MV-4-11 (cell line): ENCODE data around the gene RNF11.

ENCODE experiments used
- DNase-seq: peaks from one replicate; lab custom pipeline; 2025; lab: John Stamatoyannopoulos, UW

Gene RNF11

DNA sequence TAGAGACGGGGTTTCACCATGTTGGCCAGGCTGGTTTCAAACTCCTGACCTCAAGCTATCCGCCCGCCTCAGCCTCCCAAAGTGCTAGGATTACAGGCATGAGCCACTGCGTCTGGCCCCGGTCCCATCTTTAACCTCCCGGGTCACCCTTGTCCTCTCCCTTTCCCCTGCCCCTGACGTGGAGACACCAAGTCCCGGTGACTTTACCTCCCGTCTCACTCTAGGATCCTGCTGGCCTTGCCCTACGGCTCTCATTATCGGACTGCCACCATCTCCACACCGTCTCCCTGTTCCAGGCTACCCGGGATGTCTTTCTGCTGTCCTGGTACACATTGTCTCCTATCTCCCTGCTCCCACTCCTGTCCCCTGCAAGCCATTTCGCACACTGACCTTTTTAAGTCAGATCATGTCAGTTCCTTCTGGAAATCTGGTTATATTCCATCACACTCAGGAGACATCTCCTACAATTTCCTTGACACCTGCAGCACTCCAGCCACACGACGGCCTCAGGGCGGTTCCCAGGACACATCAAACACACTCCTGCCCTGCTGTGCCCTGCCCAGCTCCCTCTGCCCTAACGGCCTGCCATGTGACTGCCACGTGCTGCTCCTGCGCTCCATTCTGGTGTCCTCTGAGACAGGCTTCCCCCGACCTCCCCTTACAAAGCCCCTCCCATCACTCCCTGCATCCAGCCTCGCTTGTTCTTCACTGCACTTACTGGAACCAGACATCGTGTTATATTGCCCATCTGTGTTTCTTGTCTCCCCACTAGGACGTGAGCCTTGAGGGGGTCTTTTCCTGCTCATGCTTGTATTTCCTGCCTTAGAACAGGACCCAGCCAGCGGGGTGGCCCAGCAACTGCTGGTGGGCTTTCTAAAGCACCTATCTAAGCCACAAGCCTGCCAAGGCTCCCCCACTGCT is 61.6 kb downstream of the RNF11 start:
- no peak for DNase-seq

GRCh38 chr1:51298322-51298705 is 62.2 kb downstream of the RNF11 start:
- no peak for DNase-seq

DNA sequence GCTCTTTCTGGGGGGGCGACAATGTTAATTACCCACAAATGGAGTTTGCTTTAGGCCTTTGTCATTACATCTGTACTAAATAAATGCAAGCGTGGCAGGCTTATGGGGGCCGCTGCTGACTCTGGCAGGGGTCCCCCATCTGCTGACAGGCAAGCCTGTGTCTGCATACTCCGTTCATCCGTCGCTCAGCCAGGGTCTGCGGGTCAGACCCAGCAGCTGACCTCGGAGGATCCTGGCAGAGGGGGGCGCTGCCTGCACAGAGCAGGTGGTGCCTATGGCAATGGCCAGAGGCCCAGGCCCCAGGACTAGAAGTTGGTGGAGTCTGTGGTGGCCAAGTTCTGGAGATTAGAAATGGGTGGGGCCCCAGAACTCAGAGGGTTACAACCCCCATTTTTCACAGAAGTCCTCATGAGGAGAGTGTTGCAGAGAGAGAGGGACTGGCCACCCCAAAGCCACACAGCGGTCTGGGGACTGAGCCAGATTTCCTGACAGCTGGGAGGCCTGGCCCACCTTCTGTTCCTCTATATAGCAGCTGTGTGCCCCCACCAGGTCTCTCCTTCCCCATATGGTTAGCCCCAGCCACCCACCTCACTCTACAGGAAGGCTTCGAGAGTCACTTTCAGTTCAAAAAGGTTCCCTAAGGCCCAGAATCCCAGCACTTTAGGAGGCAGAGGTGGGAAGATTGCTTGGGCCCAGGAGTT is 63.3 kb downstream of the RNF11 start:
- no peak for DNase-seq

- no peak for DNase-seq
Observed at GRCh38 chr1:51299981-51300670, 64.1 kb downstream of the RNF11 start.

- DNase-seq: peak; percentile 91
Observed at GRCh38 chr1:51301152-51301843, 65.2 kb downstream of the RNF11 start.

GRCh38 chr1:51301844-51302162 is 65.7 kb downstream of the RNF11 start:
- no peak for DNase-seq

DNA sequence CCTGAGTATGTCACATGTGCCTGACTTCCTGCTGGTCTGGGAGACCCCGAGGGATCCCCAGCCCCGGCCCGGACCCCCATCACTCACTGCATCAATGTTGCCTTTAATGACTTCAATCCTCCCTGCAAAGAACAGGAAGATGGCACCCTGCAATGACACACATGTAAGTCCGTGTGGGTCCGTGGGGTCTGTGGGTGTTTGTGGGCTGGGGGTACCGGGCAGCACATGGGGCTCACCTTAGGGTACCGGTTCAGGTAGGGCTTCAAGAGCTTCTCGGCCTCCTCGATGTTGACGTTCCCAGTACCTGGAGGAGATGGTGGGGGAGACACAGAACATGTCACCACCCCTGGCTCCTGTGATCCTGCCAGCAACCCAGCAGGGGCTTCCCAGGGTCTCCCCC is 66.2 kb downstream of the RNF11 start:
- no peak for DNase-seq

DNA sequence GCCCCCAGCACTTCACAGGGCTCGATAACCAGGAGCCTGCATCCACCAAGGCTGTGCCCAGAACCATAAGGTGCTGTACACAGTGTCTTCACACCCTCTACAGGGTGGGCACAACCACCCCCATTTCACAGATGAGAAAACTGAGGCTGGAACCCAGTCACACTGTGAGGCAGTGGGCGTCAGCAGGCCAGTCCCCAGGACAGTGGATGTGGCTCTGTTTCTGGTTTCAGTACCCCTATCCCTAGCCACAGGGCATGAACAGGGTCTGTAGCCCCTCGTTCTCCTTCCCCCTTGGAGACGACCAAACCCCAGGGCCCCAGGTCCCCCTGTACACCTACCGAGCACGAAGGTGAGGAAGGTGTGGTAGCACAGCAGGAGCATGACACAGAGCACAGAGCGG is 66.7 kb downstream of the RNF11 start:
- DNase-seq: no peak

DNA sequence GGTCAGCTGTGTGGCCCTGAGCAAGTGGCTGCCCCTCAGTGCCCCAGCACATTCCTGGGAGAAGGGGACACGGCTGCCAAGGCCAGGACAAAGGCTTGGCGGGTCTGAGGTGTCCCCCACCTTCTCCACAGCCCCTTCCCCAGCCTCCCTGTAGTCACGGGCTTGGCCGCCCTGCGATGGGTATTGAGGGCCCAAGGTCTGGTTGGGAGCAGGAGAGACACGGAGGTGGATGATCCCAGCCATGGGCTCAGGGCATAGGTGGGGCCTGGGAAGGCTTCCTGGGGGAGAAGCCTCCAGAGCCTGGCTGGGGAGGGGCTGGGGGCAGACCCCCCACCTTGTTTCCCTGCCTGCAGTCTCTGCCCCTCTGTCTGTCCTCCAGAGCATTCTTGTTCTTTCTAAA is 67.2 kb downstream of the RNF11 start:
- DNase-seq: no peak

GRCh38 chr1:51303751-51304251 is 67.7 kb downstream of the RNF11 start:
- DNase-seq: peak; percentile 74

- DNase-seq: no peak
Observed at GRCh38 chr1:51304360-51304759, 68.3 kb downstream of the RNF11 start.

- no peak for DNase-seq
Observed at GRCh38 chr1:51305371-51305823, 69.3 kb downstream of the RNF11 start.

GRCh38 chr1:51306950-51307349 is 70.9 kb downstream of the RNF11 start:
- DNase-seq: no peak

GRCh38 chr1:51308636-51309035 is 72.6 kb downstream of the RNF11 start:
- no peak for DNase-seq

DNA sequence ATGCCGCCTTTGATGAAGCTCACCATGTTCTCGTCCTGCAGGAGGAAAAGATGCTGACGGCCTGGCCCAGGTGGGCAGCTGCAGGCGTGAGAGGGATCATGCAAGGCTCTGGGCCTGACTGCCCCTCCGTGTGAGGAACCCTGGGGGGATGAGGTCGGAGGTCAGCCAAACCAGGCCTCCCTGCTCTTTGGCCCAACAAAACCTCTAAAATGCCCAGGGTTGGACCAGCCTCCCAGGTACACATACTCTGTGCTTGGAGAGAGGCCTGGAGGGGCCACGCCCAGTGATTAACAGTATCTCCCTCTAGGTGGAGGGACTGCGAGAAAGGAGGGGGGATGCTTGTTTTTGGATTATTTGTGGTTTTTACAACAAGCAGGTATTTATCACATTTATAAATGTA is 73.2 kb downstream of the RNF11 start:
- no peak for DNase-seq

GRCh38 chr1:51310871-51311613 is 75.0 kb downstream of the RNF11 start:
- peak; percentile 21 for DNase-seq

DNA sequence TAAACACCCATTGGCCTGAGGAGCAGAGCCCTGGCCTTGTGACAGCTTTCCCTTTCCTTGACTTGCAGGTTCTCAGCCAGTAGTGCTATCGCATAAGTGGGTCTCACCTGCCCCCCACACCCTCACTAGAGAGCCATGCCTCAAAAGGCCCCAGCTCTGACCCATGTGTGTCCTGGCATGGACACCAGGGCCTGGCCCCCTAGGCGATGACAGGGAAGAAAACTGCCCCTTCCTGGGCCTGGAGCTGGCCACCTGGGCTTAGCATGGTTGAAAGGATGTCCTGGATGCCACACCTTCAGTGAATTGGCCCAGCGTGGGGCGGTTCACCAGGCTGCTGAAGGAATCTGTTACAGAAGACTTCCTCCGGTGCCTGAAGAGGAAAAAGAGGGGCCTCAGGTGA is 75.8 kb downstream of the RNF11 start:
- no peak for DNase-seq

DNA sequence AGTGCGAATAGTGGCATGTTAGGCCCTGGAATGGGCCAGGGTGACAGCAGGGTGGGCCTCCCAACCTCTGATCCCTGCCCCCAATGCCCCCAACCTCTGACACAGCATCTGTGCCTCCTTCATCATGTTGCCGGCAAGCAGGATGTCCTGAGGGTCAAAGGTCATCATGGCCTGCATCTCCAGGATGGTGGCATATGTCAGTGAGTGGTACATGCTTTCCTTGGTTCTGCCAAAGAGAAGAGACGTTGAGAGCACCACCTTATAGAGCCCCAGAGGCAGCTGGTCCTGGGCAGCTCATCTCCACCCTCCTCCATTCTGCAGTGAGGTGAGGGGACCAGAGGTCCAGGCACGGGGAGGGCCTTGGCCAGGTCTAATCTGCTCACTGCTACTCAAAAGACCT is 76.6 kb downstream of the RNF11 start:
- DNase-seq: no peak

DNA sequence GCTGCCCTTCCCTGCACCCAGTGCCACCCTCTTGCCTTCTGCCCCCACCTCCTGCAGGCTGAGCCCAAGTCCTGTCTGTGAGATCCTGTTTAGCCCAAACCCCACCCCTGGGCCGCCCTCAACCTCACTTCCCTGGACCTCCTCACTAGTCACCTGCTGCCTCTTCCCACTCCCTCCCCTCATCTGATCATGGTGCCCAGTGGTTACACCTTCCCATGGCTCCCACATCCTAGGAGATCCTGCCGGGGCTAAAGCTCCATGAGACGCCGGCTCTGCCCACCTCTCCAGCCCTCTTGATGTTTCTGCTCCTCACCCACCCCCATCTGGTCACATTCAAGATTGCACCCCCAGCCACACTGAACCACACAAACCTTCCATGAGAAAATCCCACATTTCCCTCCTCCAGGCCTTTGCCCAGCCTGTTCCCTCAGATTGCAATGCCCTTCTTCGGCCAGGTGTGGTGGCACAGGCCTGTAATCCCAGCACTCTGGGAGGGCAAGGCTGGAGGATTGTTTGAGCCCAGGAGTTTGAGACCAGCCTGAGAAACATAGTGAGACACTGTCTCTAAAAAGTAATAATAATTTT is 77.3 kb downstream of the RNF11 start:
- DNase-seq: no peak

- peak; percentile 26 for DNase-seq
Observed at GRCh38 chr1:51313961-51314777, 78.1 kb downstream of the RNF11 start.
